Right lobe of liver (tissue), 6 donors: ENCODE results near the gene CIB2. TPM values are rescaled to one million over a fixed set of nuclear protein-coding genes. Genes with fewer than 3 reads are reported as not detected.

Experiments used
- ATAC-seq, 4 donors: fragments of 200-7000 bp; cut with Tn5 transposase; one replicate each; pipeline ENCODE4 v1.9.1; 2020; ENCODE audit warnings: mild to moderate bottlenecking in 4 of 4, moderate library complexity in 4 of 4
- DNase-seq, 3 donors: peaks; one replicate each; pipeline ENCODE4 v3.0.0-alpha.2; 2020
- H3K27ac ChIP-seq, 3 donors: fragments of 200-600 bp; one replicate each; pipeline ENCODE4 v1.8.0; 2022
- H3K27me3 ChIP-seq, 2 donors: fragments of 200-600 bp; one replicate each; pipeline ENCODE4 v1.8.0; 2022
- H3K36me3 ChIP-seq, 4 donors: fragments of 200-600 bp; sonication (generic) in 1 of 4; one replicate each; pipeline versions ENCODE4 v1.5.1 to v1.8.0; 2017 to 2022; ENCODE audit warnings: control low read depth in 1 of 4
- H3K4me1 ChIP-seq, 4 donors: fragments of 200-600 bp; sonication (generic) in 1 of 4; one replicate each; pipeline versions ENCODE4 v1.5.1 to v1.8.0; 2017 to 2022; ENCODE audit warnings: control low read depth in 1 of 4
- H3K4me3 ChIP-seq, 3 donors: fragments of 200-600 bp; one replicate each; pipeline ENCODE4 v1.8.0; 2022
- H3K9me3 ChIP-seq, 4 donors: fragments of 200-600 bp; sonication (generic) in 1 of 4; one replicate each; pipeline versions ENCODE4 v1.5.1 to v1.8.0; 2017 to 2022; ENCODE audit warnings: control low read depth in 1 of 4
- CTCF ChIP-seq, 4 donors: fragments of 200-600 bp in 3 of 4; fragments of 450-650 bp in 1 of 4; IDR thresholded peaks; one replicate each; pipeline versions ENCODE4 v1.5.1 to v1.8.0; 2016 to 2022; ENCODE audit warnings: antibody characterized with exemption in 4 of 4, mild to moderate bottlenecking in 2 of 4
- POLR2A ChIP-seq: fragments of 450-650 bp; IDR thresholded peaks from one replicate; pipeline ENCODE4 v1.6.1; 2017; ENCODE audit warnings: antibody characterized with exemption, mild to moderate bottlenecking
- WGBS: methylation state at CpG from one replicate; pipeline ENCODE4 v1.1.6; 2018; ENCODE audit warnings: low coverage, low lambda C conversion rate; ENCODE audit not compliant: insufficient coverage; ENCODE audit errors: missing lambda C conversion rate; 5-methylcytosine and 5-hydroxymethylcytosine counted together
- intact Hi-C, 2 donors: fragments of 100-400 bp; cut with DNase I; formaldehyde crosslinking; loops; one replicate each; pipeline versions ENCODE4 v1.11.2 to v1.14.1; 2022
- total RNA-seq, 6 experiments: library from RNA; depleted of rRNA in 2 of 6; stranded (reverse); fragments of >200 nt in 2 of 6; fragmentation: NEBNext Ultra II Directional in 3 of 6; extraction: Animal tissue kit (Norgen Biotek cat#: 25700) in 3 of 6; gene quantifications; one replicate each; pipeline versions ENCODE4 v1.1.0 to v1.2.4, GENCODE V29; 2016 to 2023
- donor health status: DM: no; HTN: yes; CAD: no.
- donor health status: DM: no; HTN: no; CAD: no.
- donor health status: DM: no; HTN: no; CAD: no.
- donor health status: DM: no; HTN: yes; CAD: no.
- donor health status: DM: no; HTN: yes; CAD: no.

The CIB2 gene
- total RNA-seq, 6 experiments from 2014 or later = 0.22 to 1.3 (median 0.74) TPM; not detected in 1

DNA sequence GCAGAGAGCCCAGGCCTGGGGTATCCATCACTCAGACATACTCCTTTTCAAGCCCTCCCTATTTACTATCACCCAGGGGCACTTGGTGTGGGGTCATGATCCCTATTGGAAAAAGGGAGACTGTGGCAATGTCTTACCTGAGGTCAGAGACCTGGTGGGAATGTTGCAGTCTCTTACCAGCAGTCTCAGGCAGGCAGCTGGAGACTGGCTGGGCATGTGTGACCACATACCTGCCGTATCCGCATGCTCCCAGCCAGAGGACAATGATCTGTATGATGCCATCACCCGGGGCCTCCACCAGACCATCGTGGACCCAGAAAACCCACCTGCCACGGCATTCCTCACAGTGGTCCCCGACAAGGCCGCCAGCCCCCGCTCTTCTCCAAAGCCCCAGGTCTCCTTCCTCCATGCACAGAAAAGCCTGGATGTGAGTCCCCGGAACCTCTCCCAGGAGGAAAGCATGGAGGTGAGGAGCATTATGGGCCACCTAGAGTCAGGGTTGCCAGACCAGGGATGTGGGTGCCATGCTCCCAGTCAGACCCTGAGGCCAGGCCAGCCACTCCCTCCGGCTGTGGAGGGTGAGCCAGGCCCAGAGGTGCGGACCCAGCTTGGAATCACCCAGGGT lies 33.0 kb downstream of the CIB2 start:
- Histone ChIP-seq H3K36me3 (no peaks in the 10 kb centered on the region), H3K9me3 (no peaks in the 10 kb centered on the region), H3K27ac (no peak overlapping the region), H3K4me3 (no peak overlapping the region), H3K27me3 (no peaks in the 10 kb centered on the region), H3K4me1 (no peaks in the 10 kb centered on the region)
- WGBS = 80% methylated on average over 1 of the region's 11 CpGs
- TF ChIP-seq CTCF (IDR thresholded peaks at IDR 0.05) = no peak
- no peak for TF ChIP-seq POLR2A
- peak; percentile 8 to 42 (median 34) for DNase-seq
- no peak for ATAC-seq
- intact Hi-C loops = no loop called here

GRCh38 chr15:78097667-78098066 lies 33.6 kb downstream of the CIB2 start:
- H3K27ac ChIP-seq = no peak overlapping the region

DNA sequence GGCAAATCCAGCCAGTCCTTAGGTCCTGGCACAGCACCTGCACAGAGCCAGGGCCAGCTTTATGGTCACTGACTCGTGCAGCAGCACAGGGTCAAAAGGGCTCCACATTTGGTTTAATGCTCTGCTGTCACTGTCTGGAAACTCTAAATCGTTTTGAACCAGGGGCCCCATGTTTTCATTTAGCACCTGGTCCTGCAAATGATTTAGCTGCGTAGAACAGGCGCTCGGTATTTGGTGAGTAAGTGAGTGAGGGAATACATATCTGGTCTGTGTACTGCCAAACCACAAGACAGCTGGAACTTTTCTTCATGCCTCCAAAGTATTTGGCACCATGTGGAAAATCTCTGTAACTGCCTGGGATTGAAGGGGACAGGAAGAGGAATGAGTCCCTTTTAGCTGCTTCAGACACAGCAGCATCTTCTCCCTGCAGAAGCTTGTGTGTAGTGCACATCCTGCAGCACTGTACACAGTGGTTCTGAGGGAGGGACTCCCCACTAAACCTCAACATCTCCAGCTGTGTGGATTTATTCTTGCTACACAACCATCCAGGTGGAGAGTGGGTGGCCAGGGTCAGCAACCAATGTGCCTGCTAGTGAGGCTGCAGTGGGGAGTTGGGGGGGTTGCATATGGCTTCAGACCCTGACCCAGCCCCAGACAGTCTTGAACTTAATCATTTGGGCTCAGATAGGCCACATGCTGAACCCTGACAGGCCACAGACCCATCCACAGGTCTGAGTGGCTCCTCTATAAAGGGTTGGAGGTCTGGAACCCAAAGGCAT lies 37.8 kb downstream of the CIB2 start:
- no peaks in the 10 kb centered on the region for H3K9me3 ChIP-seq
- WGBS = 55% methylated on average over 5 of the region's 5 CpGs
- no peak overlapping the region for H3K27ac ChIP-seq
- TF ChIP-seq POLR2A (no peak), CTCF (IDR thresholded peaks at IDR 0.05) (no peak)
- peaks cover 0 to 10% (median 2%) of the 10 kb centered on the region in 4 donors for H3K4me1 ChIP-seq
- DNase-seq (peak in 1 of 3 donors; percentile 29), ATAC-seq (no peak)
- no peaks in the 10 kb centered on the region for H3K36me3 ChIP-seq
- no peak overlapping the region for H3K4me3 ChIP-seq
- no peaks in the 10 kb centered on the region for H3K27me3 ChIP-seq
- intact Hi-C loops = no loop called here

More at GRCh38 chr15:78097667-78098066, 33.6 kb downstream of the CIB2 start:
- Histone ChIP-seq H3K9me3 (no peaks in the 10 kb centered on the region), H3K36me3 (no peaks in the 10 kb centered on the region), H3K4me1 (no peaks in the 10 kb centered on the region), H3K27me3 (no peaks in the 10 kb centered on the region), H3K4me3 (no peak overlapping the region)
- no peak for TF ChIP-seq CTCF (IDR thresholded peaks at IDR 0.05)
- no peak for TF ChIP-seq POLR2A
- 50% methylated on average over 1 of the region's 9 CpGs for WGBS
- intact Hi-C loops = no loop called here
- no peak for ATAC-seq
- peak in 1 of 3 donors; percentile 9 for DNase-seq

GRCh38 chr15:78092261-78093041 lies 38.8 kb downstream of the CIB2 start, which contains the start of gene SH2D7:
TSS of gene SH2D7 (plus strand) at chr15:78092561. CDS start at chr15:78092585, 24 bp downstream.
- H3K4me3 ChIP-seq = no peak within 1 kb of the TSS
- TF ChIP-seq CTCF (IDR thresholded peaks at IDR 0.05) (no peak), POLR2A (no peak)
- H3K4me1 ChIP-seq = peaks cover 0 to 14% (median 3%) of the 10 kb centered on the region in 4 donors
- no peak for DNase-seq
- no CpG with 5 or more reads among the region's 11 CpGs for WGBS
- no peak for ATAC-seq
- no peaks in the 10 kb centered on the region for H3K27me3 ChIP-seq
- no peaks in the 10 kb centered on the region for H3K36me3 ChIP-seq
- H3K27ac ChIP-seq = no peak within 1 kb of the TSS
- intact Hi-C loops = no loop called here
- H3K9me3 ChIP-seq = no peaks in the 10 kb centered on the region
